Thoracic aorta (tissue), 2 donors: ENCODE results near the gene SNAP29. TPM values are rescaled to one million over a fixed set of nuclear protein-coding genes. Genes with fewer than 3 reads are reported as not detected.
"Not testable (repeated sequence)": the region's sequence is repeated elsewhere in the genome, so short reads cannot be mapped to it uniquely, and the experiment has no call there.

Source experiments
- ATAC-seq: fragments of 150-250 bp; one replicate; pipeline ENCODE4 v1.8.0; 2017; ENCODE audit warnings: low read depth; ENCODE audit not compliant: insufficient number of reproducible peaks, low FRiP score
- DNase-seq: peaks from one replicate; pipeline ENCODE4 v3.0.0-alpha.2; 2020; ENCODE audit warnings: low spot score
- H3K27ac ChIP-seq, 2 donors: fragments of 200-600 bp; sonication (generic); 1 replicate in 1 of 2; 2 replicates in 1 of 2; pipeline ENCODE4 v1.5.1; 2016; ENCODE audit warnings: mild to moderate bottlenecking in 2 of 2, moderate library complexity in 2 of 2
- H3K27me3 ChIP-seq: fragments of 200-600 bp; sonication (generic); replicated peaks from 2 replicates; pipeline ENCODE4 v1.6.0; 2016; ENCODE audit warnings: mild to moderate bottlenecking; ENCODE audit not compliant: insufficient read depth
- H3K36me3 ChIP-seq: fragments of 200-600 bp; sonication (generic); one replicate; pipeline ENCODE4 v1.5.1; 2016
- H3K4me1 ChIP-seq, 2 donors: fragments of 200-600 bp; sonication (generic); 1 replicate in 1 of 2; 2 replicates in 1 of 2; pipeline versions ENCODE4 v1.5.1 to v1.6.0; 2016; ENCODE audit warnings: low read depth in 2 of 2, mild to moderate bottlenecking in 1 of 2; ENCODE audit not compliant: control insufficient read depth in 1 of 2
- H3K4me3 ChIP-seq: fragments of 200-600 bp; sonication (generic); 2 replicates; pipeline ENCODE4 v1.5.1; 2016; ENCODE audit warnings: mild to moderate bottlenecking
- H3K9me3 ChIP-seq: fragments of 200-600 bp; sonication (generic); 2 replicates; pipeline ENCODE4 v1.5.1; 2016
- CTCF ChIP-seq: fragments of 200-600 bp; sonication (generic); IDR thresholded peaks from one replicate; pipeline ENCODE4 v1.5.1; 2019; ENCODE audit warnings: antibody characterized with exemption
- total RNA-seq, 2 donors: library from RNA; depleted of rRNA; stranded (reverse); fragments of >200 nt; gene quantifications; one replicate each; pipeline versions ENCODE4 v1.1.0 to v1.2.3, GENCODE V29; 2016

The SNAP29 gene
- total RNA-seq, 2 donors from 2014 or later = 18.2 to 20.6 TPM

- peaks cover 12% of the 10 kb centered on the region for H3K36me3 ChIP-seq
- ATAC-seq (no peak), DNase-seq (no peak)
- no peaks in the 10 kb centered on the region for H3K9me3 ChIP-seq
- H3K27me3 ChIP-seq = no peaks in the 10 kb centered on the region
- H3K27ac ChIP-seq = no peak overlapping the region
- no peak for TF ChIP-seq CTCF
- H3K4me3 ChIP-seq = no peak overlapping the region
- peaks cover 16 to 51% of the 10 kb centered on the region in 2 donors for H3K4me1 ChIP-seq
Observed at GRCh38 chr22:20937794-20938671, 79.2 kb downstream of the SNAP29 start.

GRCh38 chr22:20939457-20940185, 80.8 kb downstream of the SNAP29 start:
- not testable (repeated sequence) for DNase-seq, H3K27me3 ChIP-seq, H3K27ac ChIP-seq, H3K9me3 ChIP-seq, H3K36me3 ChIP-seq, H3K4me3 ChIP-seq, ATAC-seq
- H3K4me1 ChIP-seq = peaks cover 17 to 53% of the 10 kb centered on the region in 2 donors

- no peak overlapping the region for H3K4me3 ChIP-seq
- no peaks in the 10 kb centered on the region for H3K9me3 ChIP-seq
- no peaks in the 10 kb centered on the region for H3K27me3 ChIP-seq
- TF ChIP-seq CTCF = no peak
- H3K27ac ChIP-seq = no peak overlapping the region
- peaks cover 23 to 59% of the 10 kb centered on the region in 2 donors for H3K4me1 ChIP-seq
- DNase-seq = no peak
- ATAC-seq = no peak
- H3K36me3 ChIP-seq = peaks cover 1% of the 10 kb centered on the region
Observed at GRCh38 chr22:20940186-20940651, 81.4 kb downstream of the SNAP29 start.

Other genes with a start within 250 kb of the SNAP29 start
- gene SERPIND1, start 84.9 kb upstream of the SNAP29 start, total RNA-seq = not detected
- gene PI4KA, start 196 bp upstream of the SNAP29 start, total RNA-seq = 100 to 1,000 TPM in 1 of 2 donors, 10 to 100 TPM in 1; 85.4 to 112 TPM
- 10 to 100 TPM; 42.1 to 45.2 TPM for gene CRKL, start 58.4 kb downstream of the SNAP29 start, total RNA-seq
- 1 to 10 TPM; 3.4 to 5.8 TPM for gene AIFM3, start 108.2 kb downstream of the SNAP29 start, total RNA-seq
- 100 to 1,000 TPM in 1 of 2 donors, 10 to 100 TPM in 1; 96.2 to 105 TPM for gene LZTR1, start 123.3 kb downstream of the SNAP29 start, total RNA-seq
- gene THAP7, start 143.1 kb downstream of the SNAP29 start, total RNA-seq = 10 to 100 TPM; 38.3 to 60.0 TPM
- gene P2RX6, start 156.2 kb downstream of the SNAP29 start, total RNA-seq = under 1 TPM in 1 of 2 donors, not detected in 1; 0.81 TPM
- 1 to 10 TPM in 1 of 2 donors, not detected in 1; 1.2 TPM for gene SLC7A4, start 173.6 kb downstream of the SNAP29 start, total RNA-seq
- gene LRRC74B, start 186.9 kb downstream of the SNAP29 start, total RNA-seq = not detected